GM18873 (cell line): ENCODE results near the gene SMYD5.
"Not testable (repeated sequence)": the region's sequence is repeated elsewhere in the genome, so short reads cannot be mapped to it uniquely, and the experiment has no call there.

ENCODE experiments used
- ATAC-seq: cut with Tn5 transposase; IDR thresholded peaks from one replicate; pipeline ENCODE4 v1.9.1; 2021; ENCODE audit warnings: mild to moderate bottlenecking, moderate library complexity, moderate number of reproducible peaks; ENCODE audit not compliant: unreplicated experiment, low FRiP score

Gene SMYD5

DNA sequence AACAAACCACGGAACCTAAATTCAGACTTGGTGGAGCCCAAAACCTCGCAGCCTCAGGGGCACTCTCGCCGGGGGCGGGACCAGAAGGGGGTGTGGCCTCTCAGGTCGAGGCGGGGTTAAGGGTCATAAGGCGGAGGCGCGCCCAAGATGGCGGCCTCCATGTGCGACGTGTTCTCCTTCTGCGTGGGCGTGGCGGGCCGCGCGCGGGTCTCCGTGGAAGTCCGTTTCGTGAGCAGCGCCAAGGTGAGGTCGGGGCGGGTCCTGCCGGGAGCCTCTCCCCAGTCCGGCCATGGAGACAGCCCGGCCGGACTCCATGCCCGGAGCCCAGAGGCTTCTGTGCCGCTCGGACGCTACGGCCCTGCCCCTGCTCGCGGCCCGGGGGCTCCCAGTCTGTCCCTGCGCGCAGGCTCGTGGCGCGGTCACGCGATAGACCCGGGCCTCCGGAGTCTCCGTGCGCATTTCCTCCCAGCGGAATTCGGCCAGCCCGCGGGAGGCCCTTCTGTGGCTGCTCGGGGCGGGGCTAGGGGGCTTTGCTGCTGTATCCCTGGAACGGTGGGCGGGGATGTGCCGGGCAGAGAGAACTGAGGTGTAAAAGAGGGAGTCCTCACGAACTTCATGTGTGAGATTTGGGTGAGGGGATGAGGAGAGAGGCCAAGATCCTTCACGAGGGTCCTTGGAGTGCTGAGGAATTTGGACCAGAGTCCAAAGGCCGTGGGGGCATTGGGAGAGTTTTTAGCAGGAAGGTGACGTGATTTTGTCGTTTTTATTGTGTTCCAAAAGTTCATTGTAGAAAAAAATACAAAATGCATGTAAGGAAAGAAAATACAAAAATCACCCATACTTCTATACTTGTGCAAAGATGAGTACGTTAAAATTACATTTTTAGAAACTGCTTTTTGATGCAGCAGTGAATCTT lies at the start of gene SMYD5:
TSS of gene SMYD5 (plus strand) at position 126 of the 916 bp plus-strand sequence. CDS start at position 148, 22 bp downstream.
- ATAC-seq, result peak; percentile 84

DNA sequence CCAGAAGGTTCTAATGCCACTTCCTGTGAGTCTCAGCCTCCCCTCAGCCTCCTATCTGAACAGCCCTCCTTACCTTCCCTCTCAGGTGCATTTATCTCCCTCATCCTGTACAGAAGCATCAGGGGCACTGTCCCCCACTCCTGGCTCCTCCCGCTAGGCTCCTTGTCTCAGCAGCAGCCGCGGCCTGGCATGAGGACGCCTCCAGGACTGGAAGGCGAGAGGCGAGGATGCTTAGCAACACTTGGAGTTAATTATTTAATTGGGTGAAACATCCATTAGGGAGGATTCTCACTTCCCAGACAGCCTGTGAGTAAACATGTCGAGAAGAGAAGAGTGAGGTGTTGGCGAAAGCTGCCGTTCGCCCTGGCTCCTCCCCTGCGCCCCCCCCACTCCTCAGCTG lies 48.1 kb upstream of the SMYD5 start:
- ATAC-seq, result not testable (repeated sequence)

DNA sequence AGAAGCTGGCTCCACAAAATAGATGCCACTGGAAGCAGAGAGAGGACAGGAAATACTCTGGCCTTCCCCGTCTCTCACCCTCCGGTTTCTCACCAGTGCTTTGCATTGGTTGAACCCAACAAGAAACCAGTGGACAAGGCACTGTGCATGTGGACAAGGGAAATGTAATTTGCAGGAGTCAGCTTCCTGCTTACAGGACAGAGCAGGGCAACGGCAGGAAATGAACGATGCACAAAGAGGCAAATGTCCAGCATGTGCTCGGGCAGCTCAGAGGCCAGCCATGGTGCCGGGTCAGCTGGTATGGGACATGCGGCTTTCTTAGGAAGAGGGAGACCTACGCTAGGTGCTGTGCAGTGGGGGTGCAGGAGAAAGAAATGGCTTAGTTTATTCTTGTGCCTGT lies 47.2 kb upstream of the SMYD5 start:
- ATAC-seq, result not testable (repeated sequence)

DNA sequence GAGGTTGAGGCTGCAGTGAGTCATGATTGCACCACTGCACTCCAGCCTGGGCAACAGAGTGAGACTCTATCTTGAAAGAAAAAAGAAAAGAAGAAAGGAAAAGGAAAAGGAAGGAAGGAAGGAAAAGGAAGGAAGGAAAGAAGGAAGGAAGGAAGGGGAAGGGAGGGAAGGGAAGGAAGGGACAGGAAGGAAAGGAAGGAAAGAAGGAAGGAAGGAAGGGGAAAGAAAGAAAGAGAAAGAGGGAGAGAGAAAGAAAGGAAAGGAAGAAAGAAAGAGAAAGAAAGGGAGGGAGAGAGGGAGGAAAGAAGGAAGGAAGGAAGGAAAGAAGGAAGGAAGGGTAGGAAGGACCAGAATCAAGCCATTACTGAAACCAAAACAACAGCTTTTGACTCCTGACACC lies 45.7 kb upstream of the SMYD5 start:
- not testable (repeated sequence) for ATAC-seq

DNA sequence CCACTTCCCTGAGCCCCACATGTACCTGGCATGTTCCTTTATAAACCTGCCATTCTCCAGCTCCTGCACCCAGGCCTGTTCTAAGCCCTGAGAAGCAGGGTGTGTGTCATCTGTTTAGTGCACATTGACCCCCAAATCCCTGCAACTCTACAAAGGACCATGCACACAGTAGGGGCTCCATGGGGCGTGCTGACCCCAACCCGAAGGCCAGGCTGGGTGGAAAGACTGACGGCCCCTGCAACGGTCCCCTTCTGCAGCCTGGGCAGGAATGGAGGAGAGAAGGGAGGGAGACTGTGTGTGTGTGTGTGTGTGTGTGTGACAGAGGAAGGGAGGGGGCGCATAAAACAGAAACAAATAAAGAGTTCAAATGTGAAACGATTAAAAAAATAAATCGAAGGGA lies 43.7 kb upstream of the SMYD5 start:
- not testable (repeated sequence) for ATAC-seq

DNA sequence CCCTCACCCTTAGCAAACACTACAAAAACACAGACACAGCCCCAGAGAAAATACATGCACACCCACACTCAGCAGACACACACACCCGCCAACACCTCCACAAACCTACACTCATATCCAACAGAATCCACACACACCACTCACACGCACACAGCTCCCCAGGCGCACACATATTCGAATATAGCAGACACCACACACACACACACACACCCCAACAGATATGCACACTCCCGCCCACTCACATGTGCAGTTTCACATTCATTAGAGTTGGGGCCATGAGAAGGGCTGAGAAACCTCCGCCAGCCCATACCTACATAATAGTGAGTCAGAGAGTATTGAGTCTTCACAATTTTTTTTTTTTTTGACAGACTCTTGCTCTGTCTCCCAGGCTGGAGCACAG lies 41.1 kb upstream of the SMYD5 start:
- ATAC-seq, result no peak

DNA sequence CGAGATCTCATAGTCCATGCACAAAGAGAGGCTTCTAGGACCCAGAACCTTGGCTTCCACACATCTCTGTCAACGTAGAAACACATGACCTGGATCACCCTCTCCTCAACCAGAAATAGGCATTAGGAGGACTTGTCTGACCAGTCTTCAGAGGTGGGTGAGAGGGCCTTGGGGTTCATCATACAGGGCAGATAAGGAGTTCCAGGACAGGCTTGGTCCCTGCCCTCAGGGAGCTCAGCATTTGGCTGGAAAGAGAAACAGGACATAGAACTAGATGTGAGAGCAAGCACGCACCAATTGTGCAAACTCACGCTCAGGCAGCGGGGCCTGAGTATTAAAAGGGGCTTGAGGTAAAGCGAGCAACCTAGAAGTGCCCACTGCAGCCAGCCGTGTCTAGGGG lies 40.3 kb upstream of the SMYD5 start:
- ATAC-seq, result no peak

DNA sequence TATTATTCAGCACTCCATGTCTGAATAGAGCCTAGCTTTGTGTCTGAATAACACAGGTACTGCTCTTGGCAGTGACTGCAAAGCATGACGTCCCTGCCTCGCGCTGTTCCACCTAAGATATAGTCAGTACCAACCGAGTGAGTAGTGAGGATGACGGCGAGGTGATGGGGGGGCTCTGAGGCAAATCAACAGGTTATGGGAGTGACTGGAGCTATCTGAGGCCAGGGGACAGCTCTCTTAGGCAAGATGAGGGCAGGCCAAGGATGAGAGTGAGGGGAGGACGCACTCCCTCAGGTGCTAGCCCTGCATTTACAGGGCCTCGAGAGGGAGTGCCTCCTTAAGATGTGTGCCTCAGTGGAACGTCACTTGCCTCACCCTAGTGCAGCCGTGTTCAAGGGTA lies 39.8 kb upstream of the SMYD5 start:
- ATAC-seq, result no peak

DNA sequence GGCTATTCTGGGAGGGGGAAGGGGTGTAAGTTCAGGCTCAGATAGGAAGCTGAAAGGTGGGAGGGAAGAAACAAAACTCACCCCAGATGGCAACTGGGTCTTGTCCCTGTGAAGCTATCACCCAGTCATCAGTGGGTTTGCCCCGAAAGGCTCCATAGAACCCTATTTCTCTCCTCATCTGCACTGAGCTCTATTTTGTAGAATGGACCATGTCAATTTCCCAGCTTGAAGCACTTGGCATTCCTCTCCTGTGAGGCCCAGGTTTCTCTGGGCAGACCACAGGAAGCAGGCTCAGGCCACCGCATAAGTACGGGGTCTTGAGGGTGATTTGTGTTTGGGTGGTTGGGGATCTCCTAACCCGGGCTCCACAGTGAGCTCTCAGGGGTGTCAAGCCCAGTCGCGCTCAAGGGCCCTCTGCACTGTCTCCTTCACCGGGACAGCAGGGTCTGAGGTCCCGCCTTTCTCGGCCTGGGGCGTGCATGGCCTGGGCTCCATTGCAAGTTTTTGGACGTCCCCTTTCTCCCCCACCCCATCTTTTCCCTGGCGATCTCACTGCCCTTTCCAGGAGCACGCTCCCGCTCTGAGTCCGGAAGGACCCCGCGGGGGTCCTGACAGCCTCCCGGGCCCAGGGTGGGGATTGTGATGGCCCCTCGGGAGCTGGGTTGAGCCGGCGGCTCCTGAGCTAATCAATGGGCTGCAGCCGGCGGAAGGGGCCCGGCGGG lies 38.9 kb upstream of the SMYD5 start:
- ATAC-seq, result no peak

DNA sequence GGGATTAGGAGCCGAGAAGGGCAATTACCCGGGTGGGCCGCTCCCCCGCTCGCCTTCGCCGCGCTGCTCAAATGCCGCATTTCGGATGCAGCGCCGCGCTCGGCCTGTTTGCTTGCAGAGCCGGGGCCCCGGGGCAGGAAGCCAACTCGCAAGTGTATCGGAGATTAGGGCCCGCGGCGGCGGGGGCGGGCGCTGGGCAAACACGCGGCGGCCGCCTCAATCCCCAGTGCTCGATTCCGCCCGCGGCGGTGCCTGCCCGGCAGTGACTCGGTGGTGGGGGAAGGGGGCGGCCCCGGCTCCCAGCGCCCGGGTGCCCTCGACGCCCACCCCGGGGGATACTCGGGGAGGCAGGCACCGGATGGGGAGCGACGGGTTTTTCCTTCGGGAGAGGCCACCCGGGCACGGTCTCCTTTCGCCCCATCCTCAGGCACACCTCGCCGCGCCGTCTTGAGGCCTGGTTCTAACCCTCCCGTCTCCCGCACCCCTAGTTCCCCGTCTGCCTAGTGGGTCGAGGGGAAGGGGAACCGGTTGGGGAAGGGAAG lies 38.3 kb upstream of the SMYD5 start:
- ATAC-seq, result no peak

DNA sequence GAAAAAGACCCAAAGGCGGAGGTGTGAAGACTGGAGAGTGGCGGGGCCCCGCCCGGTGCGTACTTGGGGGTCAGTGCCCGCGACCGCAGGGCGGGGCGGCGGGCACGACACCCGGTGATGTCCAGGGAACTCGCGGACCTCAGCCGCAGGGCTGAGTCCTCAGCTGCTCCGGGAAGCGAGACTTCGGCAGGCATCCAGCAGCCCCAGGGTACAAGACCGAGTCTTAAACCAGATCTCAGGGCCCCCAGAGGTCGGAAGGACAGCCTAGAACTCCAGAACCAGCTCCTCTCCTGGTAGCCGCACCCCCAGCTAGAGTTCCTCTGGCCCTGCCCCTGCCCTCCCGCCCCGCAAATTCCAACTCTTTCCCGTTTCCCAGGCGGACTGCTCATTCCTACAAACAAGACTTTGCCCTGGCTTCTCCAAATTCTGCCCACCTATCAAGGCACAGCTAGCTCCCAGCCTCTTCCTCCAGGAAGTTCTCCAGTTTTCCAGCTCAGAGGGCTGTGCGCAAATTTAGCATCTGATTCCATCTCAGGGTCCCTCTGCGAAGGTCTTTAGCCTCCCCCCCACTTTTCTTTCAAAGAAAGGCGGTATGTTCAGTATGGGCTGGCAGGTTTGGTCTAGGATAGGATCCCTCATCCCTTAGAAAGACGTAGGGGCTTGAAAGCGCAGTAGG lies 37.7 kb upstream of the SMYD5 start:
- no peak for ATAC-seq

DNA sequence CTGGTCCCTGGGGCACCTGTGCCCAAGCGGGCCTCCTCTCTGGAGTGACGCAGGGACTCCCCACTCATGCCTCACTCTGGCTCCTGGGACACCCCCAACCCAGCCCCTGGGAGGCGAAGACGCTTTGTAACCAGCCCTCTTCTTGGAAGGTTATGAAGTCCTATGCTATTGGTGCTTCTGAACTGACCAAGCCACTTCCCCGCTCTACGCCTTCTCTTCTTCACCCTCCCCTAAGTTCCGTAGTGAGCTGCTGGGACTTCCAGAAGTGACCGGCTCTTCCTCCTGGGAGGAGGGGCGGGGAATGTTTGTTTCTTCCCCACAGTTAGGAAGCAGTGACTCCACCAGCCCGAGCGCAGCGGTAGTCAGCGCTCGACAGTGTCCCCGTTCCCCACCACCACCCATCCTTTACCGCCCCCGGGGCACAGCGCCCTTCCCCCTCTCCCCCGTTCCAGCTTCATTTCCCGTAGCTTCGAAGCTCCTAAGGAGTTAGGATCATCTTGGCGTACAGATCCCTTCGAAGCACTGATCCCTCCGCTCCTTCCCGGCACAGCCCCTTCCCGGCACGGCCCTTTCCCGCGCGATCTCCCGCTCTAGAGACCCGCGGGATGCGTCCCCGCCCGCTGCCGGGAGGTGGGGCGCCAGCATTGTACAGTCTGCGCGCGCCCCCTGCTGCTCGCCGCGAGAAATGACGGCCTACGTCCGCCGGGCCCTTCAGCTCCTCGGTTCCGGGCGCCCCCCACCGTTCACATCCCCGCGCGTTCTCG lies 37.0 kb upstream of the SMYD5 start:
- ATAC-seq, result peak; percentile 85

DNA sequence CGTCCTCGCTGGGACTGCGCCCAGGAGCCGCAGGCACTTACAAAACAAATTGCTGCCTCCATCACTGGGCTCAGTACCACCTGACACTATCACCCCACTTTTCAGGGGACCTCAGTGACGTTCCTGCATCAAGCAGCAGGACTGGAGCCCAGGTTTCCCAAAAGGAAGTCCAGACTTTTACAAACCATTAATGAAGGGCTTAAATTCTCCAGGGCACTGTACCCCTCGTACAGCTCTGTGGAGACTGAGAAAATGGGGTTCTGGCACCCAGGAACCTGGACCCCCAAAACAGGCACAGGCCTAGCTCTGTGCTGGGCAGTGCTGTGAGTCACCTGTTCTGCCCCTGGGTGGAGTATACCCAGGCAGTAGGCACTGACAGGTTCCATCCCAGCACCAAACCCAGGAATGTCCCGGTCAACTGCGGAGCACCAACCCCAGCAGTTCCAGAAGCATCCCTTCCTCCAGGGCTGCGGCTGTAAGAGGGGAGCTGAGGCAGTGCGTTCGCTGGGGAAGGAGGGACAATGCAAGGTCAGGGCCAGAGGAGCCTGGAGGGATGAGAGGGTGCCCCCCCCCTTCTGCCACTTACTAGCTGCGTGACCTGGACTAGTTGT lies 36.3 kb upstream of the SMYD5 start:
- no peak for ATAC-seq

DNA sequence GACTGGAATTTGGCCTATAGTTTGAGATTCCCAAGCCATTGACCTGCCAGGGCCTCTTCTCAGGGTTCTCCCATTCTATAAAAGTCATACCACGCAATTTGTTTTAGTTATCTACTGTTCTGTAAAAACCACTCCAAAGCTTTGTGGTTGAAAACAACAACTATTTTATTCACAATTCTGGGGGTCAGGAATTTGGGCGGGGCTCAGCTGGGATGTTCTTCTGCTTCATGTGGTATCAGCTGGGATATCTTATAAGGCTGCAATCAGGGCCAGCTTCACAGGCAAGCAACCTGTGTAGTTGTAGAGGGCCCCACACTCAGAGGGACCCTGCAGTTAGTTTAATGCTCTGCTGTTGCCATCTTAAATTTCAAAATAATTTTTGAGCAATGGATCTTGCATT lies 28.1 kb upstream of the SMYD5 start:
- no peak for ATAC-seq

DNA sequence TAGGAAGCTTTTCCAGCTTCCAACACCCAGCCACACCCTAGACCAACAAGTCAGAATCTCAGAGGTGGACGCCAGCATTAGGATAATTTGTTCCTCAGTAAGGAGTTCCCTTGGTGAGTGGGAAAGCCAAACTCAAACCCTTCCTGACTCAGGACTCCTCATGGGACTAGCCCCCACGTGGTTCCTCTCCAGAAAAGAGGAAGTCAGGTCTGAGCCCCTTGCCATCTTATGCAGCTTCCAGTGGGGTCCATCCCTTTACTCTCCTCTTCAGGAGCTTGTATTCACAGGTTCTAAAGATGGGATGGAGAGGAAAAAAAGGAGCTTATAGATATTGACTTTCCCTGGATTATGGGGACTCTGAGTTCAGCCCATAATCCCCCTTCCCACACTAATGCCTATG lies 26.5 kb upstream of the SMYD5 start:
- no peak for ATAC-seq

DNA sequence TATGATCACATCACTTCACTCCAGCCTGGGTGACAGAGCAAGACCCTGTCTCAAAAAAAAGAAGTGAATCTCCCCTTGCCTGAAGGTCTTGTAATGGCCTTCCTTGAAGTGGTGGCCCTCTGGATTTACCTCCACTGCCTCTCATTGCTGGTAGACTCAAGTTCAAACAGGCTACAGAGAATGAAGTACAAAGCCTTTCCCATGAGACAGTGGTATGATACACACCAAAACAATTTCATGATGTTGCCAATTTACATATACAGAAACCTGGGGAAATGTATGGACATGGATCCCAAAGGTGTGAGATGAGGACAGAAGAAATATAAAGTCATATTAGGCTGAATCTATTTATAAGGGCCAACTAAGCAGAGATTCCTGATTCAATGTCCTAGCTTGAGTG lies 16.5 kb upstream of the SMYD5 start:
- ATAC-seq, result no peak

DNA sequence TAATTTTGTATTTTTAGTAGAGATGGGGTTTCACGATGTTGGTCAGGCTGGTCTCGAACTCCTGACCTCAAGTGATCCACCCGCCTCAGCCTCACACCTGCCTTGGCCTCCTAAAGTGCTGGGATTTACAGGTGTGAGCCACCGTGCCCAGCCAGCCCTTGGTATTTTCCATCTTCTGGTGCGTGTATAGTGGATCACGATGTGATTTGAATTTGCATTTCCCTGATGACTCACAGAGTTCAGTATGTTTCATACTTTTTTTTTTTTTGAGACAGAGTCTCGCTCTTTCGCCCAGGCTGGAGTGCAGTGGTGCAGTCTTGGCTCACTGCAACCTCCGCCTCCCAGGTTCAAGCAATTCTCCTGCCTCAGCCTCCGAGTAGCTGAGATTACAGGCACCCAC lies 13.8 kb upstream of the SMYD5 start:
- ATAC-seq, result not testable (repeated sequence)

DNA sequence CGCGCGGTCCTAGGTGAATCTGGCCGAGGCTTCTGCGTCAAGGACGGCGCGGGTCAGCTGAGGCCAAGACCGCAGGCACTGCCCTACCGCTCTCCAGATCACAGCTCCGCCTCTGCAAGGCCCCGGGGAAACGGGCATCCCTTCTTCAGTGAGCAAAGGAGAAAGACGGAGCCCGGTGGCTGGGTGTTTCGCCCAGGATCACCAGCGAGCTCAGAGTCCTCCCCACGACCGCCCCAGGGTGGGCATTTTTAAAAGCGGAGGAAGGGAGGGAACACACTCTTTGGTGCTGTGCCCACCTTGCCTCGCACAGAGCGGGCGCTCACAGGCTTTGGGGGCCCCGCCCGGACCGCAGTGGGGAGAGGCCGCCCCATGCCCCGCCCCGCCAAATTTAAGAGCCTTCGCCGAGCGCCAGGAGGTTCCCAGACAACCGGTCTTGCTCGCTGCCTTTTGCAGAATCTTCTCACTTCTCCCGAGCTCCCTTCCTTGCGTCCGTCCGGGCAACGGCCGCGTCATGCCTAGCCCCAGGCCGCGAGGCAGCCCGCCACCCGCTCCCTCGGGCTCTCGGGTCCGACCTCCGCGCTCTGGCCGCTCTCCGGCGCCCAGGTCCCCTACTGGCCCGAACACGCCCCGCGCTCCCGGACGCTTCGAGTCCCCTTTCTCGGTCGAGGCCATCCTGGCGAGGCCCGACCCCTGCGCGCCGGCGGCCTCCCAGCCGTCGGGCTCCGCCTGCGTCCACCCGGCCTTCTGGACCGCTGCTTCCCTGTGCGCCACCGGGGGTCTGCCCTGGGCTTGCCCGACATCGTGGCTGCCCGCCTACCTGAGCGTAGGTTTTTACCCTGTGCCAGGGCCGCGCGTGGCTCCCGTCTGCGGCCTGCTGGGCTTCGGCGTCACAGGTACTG lies 11.6 kb upstream of the SMYD5 start, which contains the start of gene NOTO:
TSS of gene NOTO (plus strand) at position 419 of the 899 bp plus-strand sequence. CDS start at position 512, 93 bp downstream.
- ATAC-seq, result no peak
